Kidney epithelial cell (primary cell): Measurements from ENCODE around the gene MED31. TPM values are rescaled to one million over a fixed set of nuclear protein-coding genes. Genes with fewer than 3 reads are reported as not detected.
"Not testable (repeated sequence)": the region's sequence is repeated elsewhere in the genome, so short reads cannot be mapped to it uniquely, and the experiment has no call there.

Source experiments
- DNase-seq: peaks from one replicate; pipeline ENCODE4 v3.0.0-alpha.2; 2010; ENCODE audit warnings: low read depth
- H3K27me3 ChIP-seq: 2 replicates; pipeline ENCODE4 v1.6.0; 2011; ENCODE audit warnings: low read length; ENCODE audit not compliant: control insufficient read depth, insufficient read depth
- H3K36me3 ChIP-seq: 2 replicates; pipeline ENCODE4 v1.5.1; 2011; ENCODE audit warnings: low read length; ENCODE audit not compliant: control insufficient read depth, insufficient read depth
- H3K4me3 ChIP-seq: 2 replicates; pipeline ENCODE4 v1.5.1; 2011; ENCODE audit warnings: low read depth, mild to moderate bottlenecking, control low read depth, low read length
- CTCF ChIP-seq: IDR thresholded peaks from 2 replicates; pipeline ENCODE4 v1.5.1; 2011; ENCODE audit warnings: mild to moderate bottlenecking, moderate library complexity, low read length, control low read depth, inconsistent platforms; ENCODE audit not compliant: insufficient read depth, poor library complexity, severe bottlenecking
- total RNA-seq: library from RNA; depleted of rRNA; stranded (reverse); fragments of >200 nt; gene quantifications from 2 replicates; pipeline ENCODE4 v1.2.3, GENCODE V29; 2015

The MED31 gene
- total RNA-seq, 1 donor from 2014 or later = 13.5 TPM

GRCh38 chr17:6596511-6596910 lies 54.9 kb downstream of the MED31 start:
- no peaks in the 10 kb centered on the region for H3K36me3 ChIP-seq
- no peak for TF ChIP-seq CTCF
- DNase-seq = no peak
- H3K4me3 ChIP-seq = no peak overlapping the region
- no peaks in the 10 kb centered on the region for H3K27me3 ChIP-seq

GRCh38 chr17:6596081-6596480 lies 55.3 kb downstream of the MED31 start:
- H3K4me3 ChIP-seq = no peak overlapping the region
- no peak for DNase-seq
- H3K27me3 ChIP-seq = no peaks in the 10 kb centered on the region

GRCh38 chr17:6593371-6593770 lies 58.0 kb downstream of the MED31 start:
- not testable (repeated sequence) for H3K36me3 ChIP-seq, H3K4me3 ChIP-seq, DNase-seq, H3K27me3 ChIP-seq

More at GRCh38 chr17:6596081-6596480, 55.3 kb downstream of the MED31 start:
- H3K36me3 ChIP-seq = no peaks in the 10 kb centered on the region
- no peak for TF ChIP-seq CTCF

Other genes starting within 250 kb of the MED31 start
- gene AIPL1, start 216.5 kb downstream of the MED31 start, total RNA-seq = not detected in 2 replicates
- gene PIMREG, start 207.2 kb downstream of the MED31 start, total RNA-seq = 6.8 and 10.4 TPM in 2 replicates
- 1.6 and 2.2 TPM in 2 replicates for gene PITPNM3, start 95.0 kb downstream of the MED31 start, total RNA-seq
- gene KIAA0753, start 10.9 kb downstream of the MED31 start, total RNA-seq = 20.2 and 24.2 TPM in 2 replicates
- 193 and 245 TPM in 2 replicates for gene TXNDC17, start 10.5 kb downstream of the MED31 start, total RNA-seq
- 0.34 and 0.46 TPM in 2 replicates for gene C17orf100, start 157 bp upstream of the MED31 start, total RNA-seq
- gene SLC13A5, start 61.8 kb upstream of the MED31 start, total RNA-seq = 0.08 TPM in 1 of 2 replicates, not detected in the other
- gene XAF1, start 104.4 kb upstream of the MED31 start, total RNA-seq = 2.5 and 13.3 TPM in 2 replicates
- 0.14 TPM in 1 of 2 replicates, not detected in the other for gene FBXO39, start 124.6 kb upstream of the MED31 start, total RNA-seq
- gene TEKT1, start 180.1 kb upstream of the MED31 start, total RNA-seq = not detected in 2 replicates